ENCODE measurements around the gene IDUA.

The IDUA gene

GRCh38 chr4:1001561-1002130 lies 14.8 kb downstream of the IDUA start:
- H4K20me1 ChIP-seq (ENCODE audit: low read depth, low read length), result no peaks in the 10 kb centered on the region
- H3K9me2 ChIP-seq (replicated peaks; ENCODE audit: insufficient read depth, low read length), result no peaks in the 10 kb centered on the region
- no peak overlapping the region for H3K27ac ChIP-seq (ENCODE audit: low read depth, low read length)
- no peaks in the 10 kb centered on the region for H3K9me3 ChIP-seq (ENCODE audit: insufficient read depth, low read length)
- H3K36me3 ChIP-seq (ENCODE audit: low read length), result no peaks in the 10 kb centered on the region
- no peak overlapping the region for H3K4me2 ChIP-seq (ENCODE audit: low read depth, low read length, poor library complexity, severe bottlenecking)
- H3K79me2 ChIP-seq (ENCODE audit: insufficient read depth, low read length), result no peaks in the 10 kb centered on the region
- H3F3A ChIP-seq (ENCODE audit: insufficient read depth), result no peaks in the 10 kb centered on the region
- H2AFZ ChIP-seq (ENCODE audit: low read depth, low read length, severe bottlenecking), result no peak overlapping the region
- no peak overlapping the region for H3K4me3 ChIP-seq (ENCODE audit: insufficient read depth, low read length, poor library complexity, severe bottlenecking)
- H3K27me3 ChIP-seq (ENCODE audit: low read length), result no peaks in the 10 kb centered on the region
- no peak for TF ChIP-seq EZH2phosphoT487 (conservative IDR thresholded peaks at IDR 0.05; ENCODE audit: low read length)
- TF ChIP-seq, protein P1, sequence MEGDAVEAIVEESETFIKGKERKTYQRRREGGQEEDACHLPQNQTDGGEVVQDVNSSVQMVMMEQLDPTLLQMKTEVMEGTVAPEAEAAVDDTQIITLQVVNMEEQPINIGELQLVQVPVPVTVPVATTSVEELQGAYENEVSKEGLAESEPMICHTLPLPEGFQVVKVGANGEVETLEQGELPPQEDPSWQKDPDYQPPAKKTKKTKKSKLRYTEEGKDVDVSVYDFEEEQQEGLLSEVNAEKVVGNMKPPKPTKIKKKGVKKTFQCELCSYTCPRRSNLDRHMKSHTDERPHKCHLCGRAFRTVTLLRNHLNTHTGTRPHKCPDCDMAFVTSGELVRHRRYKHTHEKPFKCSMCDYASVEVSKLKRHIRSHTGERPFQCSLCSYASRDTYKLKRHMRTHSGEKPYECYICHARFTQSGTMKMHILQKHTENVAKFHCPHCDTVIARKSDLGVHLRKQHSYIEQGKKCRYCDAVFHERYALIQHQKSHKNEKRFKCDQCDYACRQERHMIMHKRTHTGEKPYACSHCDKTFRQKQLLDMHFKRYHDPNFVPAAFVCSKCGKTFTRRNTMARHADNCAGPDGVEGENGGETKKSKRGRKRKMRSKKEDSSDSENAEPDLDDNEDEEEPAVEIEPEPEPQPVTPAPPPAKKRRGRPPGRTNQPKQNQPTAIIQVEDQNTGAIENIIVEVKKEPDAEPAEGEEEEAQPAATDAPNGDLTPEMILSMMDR (IDR thresholded peaks at IDR 0.05; ENCODE audit: insufficient read depth, low read length, poor library complexity, severe bottlenecking), result no peak
- no peak overlapping the region for H3K9ac ChIP-seq (ENCODE audit: low read length)

DNA sequence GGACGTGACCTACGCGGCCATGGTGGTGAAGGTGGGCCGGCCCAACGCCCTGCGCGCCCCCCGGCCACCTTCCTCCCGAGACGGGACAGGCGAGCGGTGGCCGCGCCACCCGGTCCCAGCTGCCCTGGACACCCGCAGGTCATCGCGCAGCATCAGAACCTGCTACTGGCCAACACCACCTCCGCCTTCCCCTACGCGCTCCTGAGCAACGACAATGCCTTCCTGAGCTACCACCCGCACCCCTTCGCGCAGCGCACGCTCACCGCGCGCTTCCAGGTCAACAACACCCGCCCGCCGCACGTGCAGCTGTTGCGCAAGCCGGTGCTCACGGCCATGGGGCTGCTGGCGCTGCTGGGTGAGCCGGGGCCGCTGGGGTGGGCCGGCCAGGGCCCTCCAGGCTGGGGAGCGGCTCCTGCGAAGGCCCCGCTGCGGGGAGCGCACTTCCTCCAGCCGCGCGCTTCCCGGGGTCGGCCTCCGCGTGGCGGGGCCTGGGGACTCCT lies 15.3 kb downstream of the IDUA start:
- TF ChIP-seq, protein P1 (IDR thresholded peaks at IDR 0.05; ENCODE audit: insufficient read depth, low read length, poor library complexity, severe bottlenecking), result no peak
- no peak for TF ChIP-seq EZH2phosphoT487 (conservative IDR thresholded peaks at IDR 0.05; ENCODE audit: low read length)
- no peak overlapping the region for H3K4me3 ChIP-seq (ENCODE audit: insufficient read depth, low read length, poor library complexity, severe bottlenecking)
- no peak overlapping the region for H3K27ac ChIP-seq (ENCODE audit: low read depth, low read length)
- H3K27me3 ChIP-seq (ENCODE audit: low read length), result no peaks in the 10 kb centered on the region
- H4K20me1 ChIP-seq (ENCODE audit: low read depth, low read length), result no peaks in the 10 kb centered on the region
- no peak overlapping the region for H3K4me2 ChIP-seq (ENCODE audit: low read depth, low read length, poor library complexity, severe bottlenecking)
- no peaks in the 10 kb centered on the region for H3F3A ChIP-seq (ENCODE audit: insufficient read depth)
- no peaks in the 10 kb centered on the region for H3K36me3 ChIP-seq (ENCODE audit: low read length)
- no peak overlapping the region for H3K9ac ChIP-seq (ENCODE audit: low read length)
- H3K79me2 ChIP-seq (ENCODE audit: insufficient read depth, low read length), result no peaks in the 10 kb centered on the region
- H2AFZ ChIP-seq (ENCODE audit: low read depth, low read length, severe bottlenecking), result no peak overlapping the region
- H3K9me2 ChIP-seq (replicated peaks; ENCODE audit: insufficient read depth, low read length), result no peaks in the 10 kb centered on the region
- H3K9me3 ChIP-seq (ENCODE audit: insufficient read depth, low read length), result no peaks in the 10 kb centered on the region

GRCh38 chr4:1002631-1003251 lies 15.9 kb downstream of the IDUA start:
- TF ChIP-seq, protein P1 (IDR thresholded peaks at IDR 0.05; ENCODE audit: insufficient read depth, low read length, poor library complexity, severe bottlenecking), result no peak
- TF ChIP-seq EZH2phosphoT487 (conservative IDR thresholded peaks at IDR 0.05; ENCODE audit: low read length), result no peak
- Histone ChIP-seq H2AFZ (ENCODE audit: low read depth, low read length, severe bottlenecking) (no peak overlapping the region), H3K27ac (ENCODE audit: low read depth, low read length) (no peak overlapping the region), H3F3A (ENCODE audit: insufficient read depth) (no peaks in the 10 kb centered on the region), H3K36me3 (ENCODE audit: low read length) (no peaks in the 10 kb centered on the region), H3K4me2 (ENCODE audit: low read depth, low read length, poor library complexity, severe bottlenecking) (no peak overlapping the region), H3K9ac (ENCODE audit: low read length) (no peak overlapping the region), H3K27me3 (ENCODE audit: low read length) (no peaks in the 10 kb centered on the region), H3K9me3 (ENCODE audit: insufficient read depth, low read length) (no peaks in the 10 kb centered on the region), H4K20me1 (ENCODE audit: low read depth, low read length) (no peaks in the 10 kb centered on the region), H3K79me2 (ENCODE audit: insufficient read depth, low read length) (no peaks in the 10 kb centered on the region), H3K4me3 (ENCODE audit: insufficient read depth, low read length, poor library complexity, severe bottlenecking) (no peak overlapping the region), H3K9me2 (replicated peaks; ENCODE audit: insufficient read depth, low read length) (no peaks in the 10 kb centered on the region)

Data from SU-DHL-6 (cell line).